HG03520 (cell line): ENCODE results near the gene CZIB.
"Not testable (repeated sequence)": the region's sequence is repeated elsewhere in the genome, so short reads cannot be mapped to it uniquely, and the experiment has no call there.

Source experiments
- ATAC-seq: cut with Tn5 transposase; IDR thresholded peaks from one replicate; pipeline ENCODE4 v1.9.1; 2021; ENCODE audit warnings: mild to moderate bottlenecking, moderate library complexity; ENCODE audit not compliant: unreplicated experiment

The CZIB gene

DNA sequence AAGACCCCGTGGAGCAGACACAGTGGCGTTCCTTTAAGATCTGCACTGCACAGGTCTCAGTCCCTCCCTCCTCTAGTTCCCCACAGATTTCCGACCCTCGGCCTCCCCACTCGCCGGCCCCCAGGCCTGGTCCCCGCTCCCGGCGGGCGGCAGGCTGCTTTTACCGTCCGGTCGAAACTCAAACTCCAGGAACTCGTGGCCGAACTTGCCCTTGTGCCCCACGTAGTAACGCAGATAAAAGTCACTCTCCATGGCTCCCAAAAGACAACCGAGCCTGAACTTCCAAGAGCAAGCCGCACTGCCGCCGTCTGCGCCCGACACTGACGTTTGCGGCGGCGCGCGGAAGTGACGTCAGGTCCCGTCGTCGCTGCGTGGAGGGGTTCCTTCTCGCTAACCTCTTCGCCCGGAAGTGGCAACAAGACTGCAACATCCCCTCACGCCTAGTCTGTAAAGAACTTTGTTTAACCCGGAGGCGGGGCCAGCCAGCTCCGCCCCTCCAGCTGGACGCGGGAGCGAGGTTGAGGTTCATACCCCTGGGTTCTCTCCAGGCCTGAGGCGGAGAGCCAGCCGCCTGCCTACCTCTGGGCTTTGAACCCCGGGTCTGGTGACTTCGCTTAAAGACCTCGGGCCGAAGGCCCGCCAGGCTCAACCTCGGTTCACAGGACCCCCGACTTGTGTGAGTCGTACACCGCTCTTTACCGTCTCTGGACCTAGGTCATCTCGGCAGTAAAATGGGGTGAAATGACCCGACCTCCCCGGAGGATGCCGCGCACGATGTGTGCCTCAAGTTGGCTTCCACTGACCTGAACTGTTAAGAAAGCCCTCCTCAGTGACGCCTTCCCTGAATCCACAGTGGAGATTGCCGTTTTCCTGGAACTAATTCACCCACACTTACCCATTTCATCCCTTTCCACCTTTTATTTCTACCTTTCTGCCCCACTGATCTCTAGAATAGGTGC lies 18.0 kb upstream of the CZIB start, which contains the start of gene MAGOH:
TSS of gene MAGOH (minus strand) at position 322 of the 959 bp plus-strand sequence. CDS start at position 252, 70 bp downstream.
- peak; percentile 95 for ATAC-seq

GRCh38 chr1:53237638-53238037 lies 17.2 kb upstream of the CZIB start:
- no peak for ATAC-seq

GRCh38 chr1:53220962-53221286 lies 490 bp upstream of the CZIB start:
- ATAC-seq: no peak

DNA sequence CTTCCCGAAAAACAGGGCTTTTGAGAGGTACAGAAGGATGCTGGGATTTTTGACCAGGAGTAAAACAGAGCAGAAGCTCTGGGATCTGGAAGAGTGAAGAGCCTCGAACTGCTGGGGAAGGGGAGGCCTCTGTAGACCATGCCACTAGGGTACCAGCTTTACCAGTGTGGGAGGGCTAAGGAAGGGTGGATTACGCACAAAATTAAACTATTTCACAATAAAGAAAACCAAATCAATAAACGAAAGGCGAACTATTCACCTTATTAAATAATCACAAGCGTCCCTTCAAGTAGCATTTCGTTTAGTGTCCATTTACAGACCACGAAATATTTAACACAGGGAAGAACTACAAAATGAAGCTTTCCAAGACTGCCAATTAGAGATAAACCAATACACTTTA lies 723 bp downstream of the CZIB start:
- no peak for ATAC-seq

GRCh38 chr1:53218201-53218600 lies 2.2 kb downstream of the CZIB start:
- ATAC-seq: no peak

DNA sequence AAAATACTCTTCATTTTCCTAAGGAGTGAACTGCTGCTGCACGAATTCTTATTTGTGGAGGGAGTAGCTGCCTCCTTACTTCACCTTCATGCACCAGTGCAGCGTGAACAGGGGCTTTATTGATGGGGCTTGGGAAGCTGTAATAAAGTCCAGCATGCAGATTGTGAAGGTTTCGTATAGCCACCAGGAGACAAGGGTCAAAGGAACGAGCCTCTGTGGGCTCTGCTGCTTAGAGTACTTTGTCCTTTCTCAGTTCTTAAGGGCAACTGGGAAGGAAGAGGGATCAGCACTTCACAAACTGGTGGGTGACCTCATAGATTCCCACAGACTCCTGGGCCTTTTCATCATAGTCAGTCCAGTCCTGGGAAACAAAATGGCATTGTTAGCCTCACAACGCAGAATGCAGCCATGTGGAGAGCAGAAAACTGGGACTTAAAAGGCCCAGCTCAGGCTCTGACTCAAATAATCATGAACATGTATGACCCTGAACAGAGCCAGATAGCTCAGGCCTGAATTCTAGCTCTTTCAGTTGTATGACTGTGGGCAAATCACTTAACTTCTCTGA lies 6.0 kb downstream of the CZIB start:
- no peak for ATAC-seq

- ATAC-seq: no peak
Measured at GRCh38 chr1:53210954-53211353, 9.5 kb downstream of the CZIB start.

GRCh38 chr1:53210352-53210751 lies 10.1 kb downstream of the CZIB start:
- no peak for ATAC-seq

DNA sequence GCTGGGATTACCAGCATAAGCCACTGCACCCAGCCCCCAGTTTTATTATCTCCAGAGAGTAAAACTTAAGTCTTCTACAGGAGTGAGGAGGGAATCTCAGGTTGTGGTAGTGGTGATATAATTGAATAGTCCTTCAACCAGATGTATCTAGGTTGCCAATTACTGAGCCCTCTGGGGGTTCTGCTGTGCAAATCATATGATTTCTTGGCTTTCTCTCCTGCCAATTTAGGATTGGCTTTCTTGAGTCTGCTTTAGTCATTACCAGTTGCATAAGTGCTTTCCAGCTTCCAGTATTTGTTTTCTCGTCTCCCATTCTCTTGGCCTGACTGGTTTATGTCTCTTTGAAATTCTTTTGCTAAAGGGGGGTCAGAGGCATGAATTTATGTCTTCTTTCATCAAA lies 12.7 kb downstream of the CZIB start:
- ATAC-seq: no peak

- no peak for ATAC-seq
Measured at GRCh38 chr1:53206735-53207379, 13.6 kb downstream of the CZIB start.

DNA sequence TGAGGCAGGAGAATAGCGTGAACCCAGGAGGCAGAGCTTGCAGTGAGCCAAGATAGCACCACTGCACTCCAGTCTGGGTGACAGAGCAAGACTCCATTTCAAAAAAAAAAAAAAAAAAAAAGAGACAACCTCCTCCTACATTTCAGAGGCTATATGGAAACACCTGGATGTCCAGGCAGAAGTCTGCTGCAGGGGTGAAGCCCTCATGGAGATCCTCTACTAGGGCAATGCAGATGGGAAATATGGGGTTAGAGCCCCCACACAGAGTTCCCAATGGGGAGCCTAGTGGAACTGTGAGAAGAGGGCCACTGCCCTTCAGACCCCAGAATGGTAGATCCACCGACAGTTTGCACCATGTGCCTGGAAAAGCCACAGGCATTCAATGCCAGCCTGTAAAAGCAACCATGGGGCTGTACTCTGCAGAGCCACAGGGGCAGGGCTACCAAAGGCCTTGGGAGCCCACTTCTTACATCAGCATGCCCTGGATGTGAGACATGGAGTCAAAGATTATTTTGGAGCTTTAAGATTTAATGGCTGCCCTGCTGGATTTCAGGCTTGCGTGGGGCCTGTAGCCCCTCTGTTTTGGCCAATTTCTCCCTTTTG lies 14.2 kb downstream of the CZIB start:
- ATAC-seq: not testable (repeated sequence)

DNA sequence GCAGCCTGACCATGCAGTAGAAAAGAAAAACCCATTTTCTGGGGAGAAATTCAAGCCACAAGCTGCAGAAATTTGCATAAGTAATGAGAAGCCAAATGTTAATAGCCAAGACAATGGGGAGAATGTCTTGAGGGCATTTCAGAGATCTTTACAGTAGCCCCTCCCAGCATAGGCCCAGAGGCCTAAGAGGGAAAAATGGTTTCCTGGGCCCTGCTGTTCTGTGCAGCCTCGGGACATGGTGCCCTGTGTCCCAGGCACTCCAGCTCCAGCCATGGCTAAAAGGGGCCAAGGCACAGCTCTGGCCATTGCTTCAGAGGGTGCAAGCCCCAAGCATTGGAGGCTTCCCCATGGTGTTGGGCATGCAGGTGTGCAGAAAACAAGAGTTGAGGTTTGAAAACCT lies 14.9 kb downstream of the CZIB start:
- not testable (repeated sequence) for ATAC-seq

DNA sequence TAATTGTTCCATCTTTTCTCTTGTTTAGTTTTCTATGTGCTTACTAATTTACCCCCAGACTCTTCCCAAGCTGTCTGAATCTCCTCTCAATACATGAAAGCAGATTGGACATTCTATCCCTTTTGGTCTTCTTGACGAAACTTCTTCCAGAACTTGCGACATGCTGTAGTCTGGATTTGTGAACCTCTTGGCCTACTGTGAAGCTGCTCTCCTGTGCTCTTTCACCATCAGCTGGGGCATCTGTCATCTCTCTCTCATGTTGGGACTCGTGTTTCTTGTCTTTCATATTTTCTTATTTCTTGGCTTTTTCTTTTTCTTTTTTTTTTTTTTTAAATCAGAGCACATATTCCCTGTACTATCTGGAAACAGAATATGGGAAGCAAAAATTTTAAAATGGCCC lies 17.0 kb downstream of the CZIB start:
- no peak for ATAC-seq

- ATAC-seq: no peak
Measured at GRCh38 chr1:53198241-53198651, 22.2 kb downstream of the CZIB start.

GRCh38 chr1:53197291-53198200 lies 22.9 kb downstream of the CZIB start:
- no peak for ATAC-seq

DNA sequence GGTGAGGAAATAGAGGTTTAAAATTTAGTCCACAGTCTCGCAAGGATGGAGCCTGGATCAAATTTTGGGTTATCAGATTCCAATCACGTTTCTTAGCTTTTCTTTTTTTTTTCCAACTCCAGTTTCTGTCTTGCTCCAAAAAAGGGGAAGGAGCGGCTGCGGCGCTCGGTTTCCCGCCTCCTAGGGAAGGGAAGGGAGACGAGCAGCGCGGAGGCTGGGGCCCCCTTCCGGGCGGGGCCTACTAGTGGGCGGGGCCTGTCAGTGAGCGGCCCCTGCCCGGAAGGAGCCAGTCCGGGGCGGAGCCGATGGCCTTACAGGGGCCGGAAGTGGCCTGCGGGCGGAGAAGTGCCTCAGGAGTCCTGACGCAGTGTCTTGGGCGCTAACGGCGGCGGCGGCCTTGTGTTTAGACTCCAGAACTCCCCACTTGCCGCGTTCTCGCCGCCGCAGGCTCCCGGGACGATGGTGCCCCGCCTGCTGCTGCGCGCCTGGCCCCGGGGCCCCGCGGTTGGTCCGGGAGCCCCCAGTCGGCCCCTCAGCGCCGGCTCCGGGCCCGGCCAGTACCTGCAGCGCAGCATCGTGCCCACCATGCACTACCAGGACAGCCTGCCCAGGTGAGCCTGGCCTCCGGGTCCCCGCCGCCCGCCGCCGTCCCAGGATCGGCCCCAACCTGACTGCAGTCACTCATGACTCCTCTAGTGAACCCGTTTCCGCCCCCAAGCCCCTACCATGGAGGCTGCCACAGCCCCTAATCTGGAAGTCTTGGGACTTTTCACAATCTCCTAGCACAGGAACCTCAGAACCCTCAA lies 23.7 kb downstream of the CZIB start, which contains the start of gene CPT2:
TSS of gene CPT2 (plus strand) at position 340 of the 806 bp plus-strand sequence. CDS start at position 460, 120 bp downstream.
- peak; percentile 98 for ATAC-seq

DNA sequence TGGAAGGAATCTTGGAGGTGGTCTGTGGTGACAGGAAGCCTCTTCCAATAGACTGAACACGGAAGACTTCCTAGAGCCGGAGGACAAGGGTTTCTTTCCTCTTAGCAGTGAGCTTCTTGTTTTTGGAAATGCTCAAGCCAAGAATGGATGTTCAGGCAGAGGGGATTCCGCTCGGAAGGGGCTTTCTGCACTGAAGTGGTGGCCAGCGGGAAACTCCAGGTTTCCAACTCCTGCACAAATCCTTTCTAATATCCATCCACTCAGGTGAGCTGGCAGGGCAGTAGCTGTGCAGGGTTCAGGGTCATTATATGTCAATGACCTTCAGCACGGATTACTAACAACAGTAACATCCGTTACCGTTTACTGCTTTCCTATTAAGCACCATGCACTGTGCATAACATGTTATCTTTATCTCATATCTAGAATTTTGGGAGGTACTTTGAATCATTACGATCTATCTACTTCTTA lies 24.4 kb downstream of the CZIB start:
- ATAC-seq: peak; percentile 8

- ATAC-seq: no peak
Measured at GRCh38 chr1:53195246-53196016, 25.0 kb downstream of the CZIB start.

DNA sequence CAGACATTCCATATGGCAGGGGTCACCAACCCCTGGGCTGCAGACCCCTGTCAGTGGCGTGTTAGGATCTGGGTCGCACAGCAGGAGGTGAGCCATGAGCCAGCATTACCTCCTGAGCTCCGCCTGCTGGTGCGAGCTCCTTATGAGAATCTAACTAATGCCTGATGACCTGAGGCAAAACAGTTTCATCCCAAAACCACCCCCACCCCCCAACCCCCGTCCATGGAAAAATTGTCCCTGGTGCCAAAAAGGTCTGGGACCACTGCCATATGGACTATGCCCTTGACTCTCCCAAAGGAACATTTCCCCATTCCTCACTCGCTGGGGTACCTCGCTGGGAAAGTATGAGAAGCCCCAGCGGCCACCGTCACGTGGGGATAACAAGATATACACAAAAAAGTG lies 30.2 kb downstream of the CZIB start:
- ATAC-seq: no peak
